H1 (cell line): ENCODE results near the gene TBC1D16. TPM values are rescaled to one million over a fixed set of nuclear protein-coding genes. Genes with fewer than 3 reads are reported as not detected.

ENCODE experiments used
- CEBPB ChIP-seq: IDR thresholded peaks from 2 replicates; pipeline ENCODE4 v1.6.1; 2012; ENCODE audit warnings: low read depth, low read length
- NANOG ChIP-seq: IDR thresholded peaks from 2 replicates; pipeline ENCODE4 v1.6.1; 2011; ENCODE audit warnings: low read length, low read depth, mild to moderate bottlenecking, inconsistent platforms; ENCODE audit not compliant: insufficient read depth, poor library complexity, severe bottlenecking
- POLR2A ChIP-seq, 2 experiments: IDR thresholded peaks; 1 replicate in 1 of 2; 2 replicates in 1 of 2; pipeline ENCODE4 v1.6.1; 2011; ENCODE audit warnings: low read depth in 2 of 2, low read length in 2 of 2, mild to moderate bottlenecking in 2 of 2; ENCODE audit errors: control extremely low read depth in 1 of 2
- TAF1 ChIP-seq: IDR thresholded peaks from 2 replicates; pipeline ENCODE4 v1.6.1; 2011; ENCODE audit warnings: mild to moderate bottlenecking, low read depth, low read length
- YY1 ChIP-seq: IDR thresholded peaks from 2 replicates; pipeline ENCODE4 v1.6.1; 2011; ENCODE audit warnings: low read depth, mild to moderate bottlenecking, low read length
- polyA plus RNA-seq, 7 experiments: library from polyadenylated mRNA; depleted of rRNA in 3 of 7; stranded (reverse) in 5 of 7; unstranded in 2 of 7; fragments of >200 nt in 5 of 7; fragments of 200-250 nt in 2 of 7; gene quantifications; 1 replicate in 5 of 7; 2 replicates in 1 of 7; 4 replicates in 1 of 7; pipeline versions ENCODE4 v1.2.1 to v1.2.3, GENCODE V29; 2011 to 2013; ENCODE audit warnings: missing spikeins in 2 of 7, mixed read lengths in 2 of 7
- total RNA-seq: library from RNA; stranded (reverse); fragmentation: NEBNext Ultra II Directional; extraction: Animal tissue kit (Norgen Biotek cat#: 25700); gene quantifications from 2 replicates; pipeline ENCODE4 v1.2.1, GENCODE V29; 2021
- TF ChIP-seq, protein P1 (sequence below): fragments of 300-600 bp; sonication (generic); IDR thresholded peaks from 2 replicates; pipeline ENCODE4 v1.7.1; 2012; ENCODE audit warnings: low read length, moderate library complexity, mild to moderate bottlenecking, inconsistent platforms; ENCODE audit not compliant: insufficient replicate concordance
- TF ChIP-seq, protein P2 (sequence below): IDR thresholded peaks from 2 replicates; pipeline ENCODE4 v1.6.1; 2012; ENCODE audit warnings: low read length, inconsistent platforms
- TF ChIP-seq, protein P3 (sequence below): IDR thresholded peaks from 2 replicates; pipeline ENCODE4 v1.6.1; 2011; ENCODE audit warnings: low read length, improper control_type of control experiment

TBC1D16 gene
- total and polyA plus RNA-seq, 2 of the 8 experiments (the other 6 are each of a cell fraction or from before 2014, with no cell fraction given): 21.1 to 109 TPM

GRCh38 chr17:79910985-79911361 lies 124.7 kb downstream of the TBC1D16 start (continued):
- TF ChIP-seq, protein P1, sequence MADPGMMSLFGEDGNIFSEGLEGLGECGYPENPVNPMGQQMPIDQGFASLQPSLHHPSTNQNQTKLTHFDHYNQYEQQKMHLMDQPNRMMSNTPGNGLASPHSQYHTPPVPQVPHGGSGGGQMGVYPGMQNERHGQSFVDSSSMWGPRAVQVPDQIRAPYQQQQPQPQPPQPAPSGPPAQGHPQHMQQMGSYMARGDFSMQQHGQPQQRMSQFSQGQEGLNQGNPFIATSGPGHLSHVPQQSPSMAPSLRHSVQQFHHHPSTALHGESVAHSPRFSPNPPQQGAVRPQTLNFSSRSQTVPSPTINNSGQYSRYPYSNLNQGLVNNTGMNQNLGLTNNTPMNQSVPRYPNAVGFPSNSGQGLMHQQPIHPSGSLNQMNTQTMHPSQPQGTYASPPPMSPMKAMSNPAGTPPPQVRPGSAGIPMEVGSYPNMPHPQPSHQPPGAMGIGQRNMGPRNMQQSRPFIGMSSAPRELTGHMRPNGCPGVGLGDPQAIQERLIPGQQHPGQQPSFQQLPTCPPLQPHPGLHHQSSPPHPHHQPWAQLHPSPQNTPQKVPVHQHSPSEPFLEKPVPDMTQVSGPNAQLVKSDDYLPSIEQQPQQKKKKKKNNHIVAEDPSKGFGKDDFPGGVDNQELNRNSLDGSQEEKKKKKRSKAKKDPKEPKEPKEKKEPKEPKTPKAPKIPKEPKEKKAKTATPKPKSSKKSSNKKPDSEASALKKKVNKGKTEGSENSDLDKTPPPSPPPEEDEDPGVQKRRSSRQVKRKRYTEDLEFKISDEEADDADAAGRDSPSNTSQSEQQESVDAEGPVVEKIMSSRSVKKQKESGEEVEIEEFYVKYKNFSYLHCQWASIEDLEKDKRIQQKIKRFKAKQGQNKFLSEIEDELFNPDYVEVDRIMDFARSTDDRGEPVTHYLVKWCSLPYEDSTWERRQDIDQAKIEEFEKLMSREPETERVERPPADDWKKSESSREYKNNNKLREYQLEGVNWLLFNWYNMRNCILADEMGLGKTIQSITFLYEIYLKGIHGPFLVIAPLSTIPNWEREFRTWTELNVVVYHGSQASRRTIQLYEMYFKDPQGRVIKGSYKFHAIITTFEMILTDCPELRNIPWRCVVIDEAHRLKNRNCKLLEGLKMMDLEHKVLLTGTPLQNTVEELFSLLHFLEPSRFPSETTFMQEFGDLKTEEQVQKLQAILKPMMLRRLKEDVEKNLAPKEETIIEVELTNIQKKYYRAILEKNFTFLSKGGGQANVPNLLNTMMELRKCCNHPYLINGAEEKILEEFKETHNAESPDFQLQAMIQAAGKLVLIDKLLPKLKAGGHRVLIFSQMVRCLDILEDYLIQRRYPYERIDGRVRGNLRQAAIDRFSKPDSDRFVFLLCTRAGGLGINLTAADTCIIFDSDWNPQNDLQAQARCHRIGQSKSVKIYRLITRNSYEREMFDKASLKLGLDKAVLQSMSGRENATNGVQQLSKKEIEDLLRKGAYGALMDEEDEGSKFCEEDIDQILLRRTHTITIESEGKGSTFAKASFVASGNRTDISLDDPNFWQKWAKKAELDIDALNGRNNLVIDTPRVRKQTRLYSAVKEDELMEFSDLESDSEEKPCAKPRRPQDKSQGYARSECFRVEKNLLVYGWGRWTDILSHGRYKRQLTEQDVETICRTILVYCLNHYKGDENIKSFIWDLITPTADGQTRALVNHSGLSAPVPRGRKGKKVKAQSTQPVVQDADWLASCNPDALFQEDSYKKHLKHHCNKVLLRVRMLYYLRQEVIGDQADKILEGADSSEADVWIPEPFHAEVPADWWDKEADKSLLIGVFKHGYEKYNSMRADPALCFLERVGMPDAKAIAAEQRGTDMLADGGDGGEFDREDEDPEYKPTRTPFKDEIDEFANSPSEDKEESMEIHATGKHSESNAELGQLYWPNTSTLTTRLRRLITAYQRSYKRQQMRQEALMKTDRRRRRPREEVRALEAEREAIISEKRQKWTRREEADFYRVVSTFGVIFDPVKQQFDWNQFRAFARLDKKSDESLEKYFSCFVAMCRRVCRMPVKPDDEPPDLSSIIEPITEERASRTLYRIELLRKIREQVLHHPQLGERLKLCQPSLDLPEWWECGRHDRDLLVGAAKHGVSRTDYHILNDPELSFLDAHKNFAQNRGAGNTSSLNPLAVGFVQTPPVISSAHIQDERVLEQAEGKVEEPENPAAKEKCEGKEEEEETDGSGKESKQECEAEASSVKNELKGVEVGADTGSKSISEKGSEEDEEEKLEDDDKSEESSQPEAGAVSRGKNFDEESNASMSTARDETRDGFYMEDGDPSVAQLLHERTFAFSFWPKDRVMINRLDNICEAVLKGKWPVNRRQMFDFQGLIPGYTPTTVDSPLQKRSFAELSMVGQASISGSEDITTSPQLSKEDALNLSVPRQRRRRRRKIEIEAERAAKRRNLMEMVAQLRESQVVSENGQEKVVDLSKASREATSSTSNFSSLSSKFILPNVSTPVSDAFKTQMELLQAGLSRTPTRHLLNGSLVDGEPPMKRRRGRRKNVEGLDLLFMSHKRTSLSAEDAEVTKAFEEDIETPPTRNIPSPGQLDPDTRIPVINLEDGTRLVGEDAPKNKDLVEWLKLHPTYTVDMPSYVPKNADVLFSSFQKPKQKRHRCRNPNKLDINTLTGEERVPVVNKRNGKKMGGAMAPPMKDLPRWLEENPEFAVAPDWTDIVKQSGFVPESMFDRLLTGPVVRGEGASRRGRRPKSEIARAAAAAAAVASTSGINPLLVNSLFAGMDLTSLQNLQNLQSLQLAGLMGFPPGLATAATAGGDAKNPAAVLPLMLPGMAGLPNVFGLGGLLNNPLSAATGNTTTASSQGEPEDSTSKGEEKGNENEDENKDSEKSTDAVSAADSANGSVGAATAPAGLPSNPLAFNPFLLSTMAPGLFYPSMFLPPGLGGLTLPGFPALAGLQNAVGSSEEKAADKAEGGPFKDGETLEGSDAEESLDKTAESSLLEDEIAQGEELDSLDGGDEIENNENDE: no peak
- TF ChIP-seq POLR2A (IDR thresholded peaks at IDR 0.05; ENCODE audit: control extremely low read depth in 1 of 2, low read depth in 2 of 2, low read length in 2 of 2) (no peak), CEBPB (no peak), NANOG (no peak), YY1 (no peak), TAF1 (no peak)
- TF ChIP-seq, protein P2, sequence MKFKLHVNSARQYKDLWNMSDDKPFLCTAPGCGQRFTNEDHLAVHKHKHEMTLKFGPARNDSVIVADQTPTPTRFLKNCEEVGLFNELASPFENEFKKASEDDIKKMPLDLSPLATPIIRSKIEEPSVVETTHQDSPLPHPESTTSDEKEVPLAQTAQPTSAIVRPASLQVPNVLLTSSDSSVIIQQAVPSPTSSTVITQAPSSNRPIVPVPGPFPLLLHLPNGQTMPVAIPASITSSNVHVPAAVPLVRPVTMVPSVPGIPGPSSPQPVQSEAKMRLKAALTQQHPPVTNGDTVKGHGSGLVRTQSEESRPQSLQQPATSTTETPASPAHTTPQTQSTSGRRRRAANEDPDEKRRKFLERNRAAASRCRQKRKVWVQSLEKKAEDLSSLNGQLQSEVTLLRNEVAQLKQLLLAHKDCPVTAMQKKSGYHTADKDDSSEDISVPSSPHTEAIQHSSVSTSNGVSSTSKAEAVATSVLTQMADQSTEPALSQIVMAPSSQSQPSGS: no peak
- TF ChIP-seq, protein P3, sequence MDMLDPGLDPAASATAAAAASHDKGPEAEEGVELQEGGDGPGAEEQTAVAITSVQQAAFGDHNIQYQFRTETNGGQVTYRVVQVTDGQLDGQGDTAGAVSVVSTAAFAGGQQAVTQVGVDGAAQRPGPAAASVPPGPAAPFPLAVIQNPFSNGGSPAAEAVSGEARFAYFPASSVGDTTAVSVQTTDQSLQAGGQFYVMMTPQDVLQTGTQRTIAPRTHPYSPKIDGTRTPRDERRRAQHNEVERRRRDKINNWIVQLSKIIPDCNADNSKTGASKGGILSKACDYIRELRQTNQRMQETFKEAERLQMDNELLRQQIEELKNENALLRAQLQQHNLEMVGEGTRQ: no peak
